Thymus (tissue), 11 donors: ENCODE measurements around the gene CDH4. TPM values are rescaled to one million over a fixed set of nuclear protein-coding genes. Genes with fewer than 3 reads are reported as not detected.
"Not testable (repeated sequence)": the region's sequence is repeated elsewhere in the genome, so short reads cannot be mapped to it uniquely, and the experiment has no call there.

Experiments
- DNase-seq, 9 donors: peaks; one replicate each; pipeline ENCODE4 v3.0.0-alpha.2; 2013; ENCODE audit warnings: low spot score in 9 of 9, low read depth in 6 of 9, missing footprints in 1 of 9
- H3K27ac ChIP-seq, 2 donors: one replicate each; pipeline ENCODE4 v1.5.1; 2013; ENCODE audit warnings: control low read depth in 1 of 2, low read depth in 1 of 2, low read length in 1 of 2, mild to moderate bottlenecking in 1 of 2, moderate library complexity in 1 of 2
- H3K27me3 ChIP-seq, 2 donors: one replicate each; pipeline ENCODE4 v1.5.1; 2013; ENCODE audit warnings: low read length in 1 of 2; ENCODE audit not compliant: control insufficient read depth in 2 of 2, insufficient read depth in 1 of 2
- H3K36me3 ChIP-seq, 2 donors: one replicate each; pipeline ENCODE4 v1.5.1; 2013; ENCODE audit warnings: low read length in 1 of 2, mild to moderate bottlenecking in 1 of 2, moderate library complexity in 1 of 2; ENCODE audit not compliant: control insufficient read depth in 2 of 2, insufficient read depth in 2 of 2
- H3K4me1 ChIP-seq, 2 donors: one replicate each; pipeline ENCODE4 v1.5.1; 2013; ENCODE audit warnings: low read length in 2 of 2; ENCODE audit not compliant: control insufficient read depth in 2 of 2, insufficient read depth in 2 of 2
- H3K4me3 ChIP-seq, 2 donors: one replicate each; pipeline ENCODE4 v1.5.1; 2013; ENCODE audit warnings: low read length in 2 of 2, control low read depth in 1 of 2, mild to moderate bottlenecking in 1 of 2
- H3K9me3 ChIP-seq, 2 donors: one replicate each; pipeline ENCODE4 v1.5.1; 2013; ENCODE audit warnings: low read length in 1 of 2, mild to moderate bottlenecking in 1 of 2; ENCODE audit not compliant: control insufficient read depth in 2 of 2, insufficient read depth in 1 of 2
- WGBS: extraction: QIAGEN DNeasy Blood & Tissue Kit; methylation state at CpG from one replicate; pipeline ENCODE4 v1.1.7; 2013; 5-methylcytosine and 5-hydroxymethylcytosine counted together
- polyA plus RNA-seq: library from polyadenylated mRNA; stranded (reverse); fragments of 200-250 nt; gene quantifications from one replicate; pipeline ENCODE4 v1.2.3, GENCODE V29; 2013
- total RNA-seq: library from RNA; stranded (reverse); fragments of 120-200 nt; gene quantifications from one replicate; pipeline ENCODE4 v1.2.4, GENCODE V29; 2013
- donor health status: healthy.

CDH4 gene
- total and polyA plus RNA-seq, 2 donors: 0.34 to 0.61 TPM

DNA sequence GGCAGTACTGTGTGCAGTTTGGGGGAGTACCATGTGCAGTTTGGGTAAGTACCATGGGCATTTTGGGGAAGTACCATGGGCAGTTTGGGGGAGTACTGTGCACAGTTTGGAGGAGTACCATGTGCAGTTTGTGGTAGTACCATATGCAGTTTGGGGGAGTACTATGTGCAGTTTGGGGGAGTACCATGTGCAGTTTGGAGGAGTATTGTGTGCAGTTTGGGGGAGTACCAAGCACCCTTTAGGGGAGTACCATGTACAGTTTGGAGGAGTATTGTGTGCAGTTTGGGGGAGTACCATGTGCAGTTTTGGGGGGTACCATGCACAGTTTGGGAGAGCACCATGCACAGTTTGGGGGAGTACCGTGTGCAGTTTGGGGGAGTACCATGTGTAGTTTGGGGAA is 21.6 kb downstream of the CDH4 start:
- not testable (repeated sequence) for H3K27me3 ChIP-seq, H3K9me3 ChIP-seq, H3K4me3 ChIP-seq, H3K4me1 ChIP-seq, DNase-seq, H3K27ac ChIP-seq, H3K36me3 ChIP-seq
- WGBS: 93% methylated on average over 1 of the region's 1 CpG

DNA sequence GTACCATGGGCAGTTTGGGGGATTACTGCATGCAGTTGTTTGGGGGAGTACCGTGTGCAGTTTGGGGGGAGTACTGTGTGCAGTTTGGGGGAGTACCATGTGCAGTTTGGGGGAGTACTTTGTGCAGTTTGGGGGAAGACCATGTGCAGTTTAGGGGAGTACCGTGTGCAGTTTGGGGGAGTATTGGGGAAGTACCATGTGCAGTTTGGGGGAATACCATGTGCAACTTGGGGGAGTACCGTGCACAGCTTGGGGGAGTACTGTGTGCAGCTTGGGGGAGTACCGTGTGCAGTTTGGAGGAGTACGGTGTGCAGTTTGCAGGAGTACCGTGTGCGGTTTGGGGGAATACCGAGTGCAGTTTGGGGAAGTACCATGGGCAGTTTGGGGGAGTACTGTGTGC is 22.3 kb downstream of the CDH4 start:
- Histone ChIP-seq H3K36me3 (no peaks in the 10 kb centered on the region), H3K4me1 (no peaks in the 10 kb centered on the region), H3K27me3 (no peaks in the 10 kb centered on the region), H3K4me3 (no peak overlapping the region), H3K9me3 (peaks cover 1 to 5% of the 10 kb centered on the region in 2 donors), H3K27ac (no peak overlapping the region)
- WGBS: 93% methylated on average over 8 of the region's 8 CpGs
- no peak for DNase-seq

GRCh38 chr20:61278296-61278695 is 26.2 kb downstream of the CDH4 start:
- Histone ChIP-seq H3K9me3 (peaks cover 6 to 22% of the 10 kb centered on the region in 2 donors), H3K36me3 (no peaks in the 10 kb centered on the region), H3K27ac (no peak overlapping the region), H3K4me1 (no peaks in the 10 kb centered on the region), H3K4me3 (no peak overlapping the region), H3K27me3 (no peaks in the 10 kb centered on the region)
- WGBS: 94% methylated on average over 4 of the region's 4 CpGs
- DNase-seq: no peak

DNA sequence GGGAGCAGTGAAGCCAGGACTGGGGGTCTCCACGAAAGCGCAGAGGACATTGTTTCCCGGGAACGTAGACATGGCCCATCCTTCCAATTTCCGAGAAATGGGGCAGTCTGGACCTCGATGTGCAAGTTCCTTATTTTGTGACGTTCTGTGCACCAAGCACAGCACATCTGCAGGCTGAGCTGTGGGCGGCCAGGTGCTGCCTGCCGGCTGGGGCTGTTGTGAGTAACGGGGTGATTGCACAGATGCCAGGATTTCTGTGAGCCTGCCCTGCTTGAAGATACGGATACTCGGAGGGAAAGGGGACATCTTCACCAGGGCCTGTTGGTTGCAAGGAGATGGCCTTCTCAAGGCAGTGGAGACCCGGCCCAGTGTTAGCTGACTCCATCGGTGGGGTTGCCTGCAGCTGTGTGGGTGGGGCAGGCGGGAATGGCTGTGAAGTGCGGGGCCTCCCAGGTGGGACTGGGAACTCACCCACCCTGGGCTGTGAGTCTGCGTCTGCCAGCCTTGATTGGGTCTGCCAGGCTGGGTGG is 27.6 kb downstream of the CDH4 start:
- H3K4me1 ChIP-seq: no peaks in the 10 kb centered on the region
- no peak overlapping the region for H3K4me3 ChIP-seq
- H3K9me3 ChIP-seq: peaks cover 6 to 24% of the 10 kb centered on the region in 2 donors
- H3K27me3 ChIP-seq: no peaks in the 10 kb centered on the region
- DNase-seq: no peak
- no peaks in the 10 kb centered on the region for H3K36me3 ChIP-seq
- WGBS: 83% methylated on average over 17 of the region's 17 CpGs
- no peak overlapping the region for H3K27ac ChIP-seq

DNA sequence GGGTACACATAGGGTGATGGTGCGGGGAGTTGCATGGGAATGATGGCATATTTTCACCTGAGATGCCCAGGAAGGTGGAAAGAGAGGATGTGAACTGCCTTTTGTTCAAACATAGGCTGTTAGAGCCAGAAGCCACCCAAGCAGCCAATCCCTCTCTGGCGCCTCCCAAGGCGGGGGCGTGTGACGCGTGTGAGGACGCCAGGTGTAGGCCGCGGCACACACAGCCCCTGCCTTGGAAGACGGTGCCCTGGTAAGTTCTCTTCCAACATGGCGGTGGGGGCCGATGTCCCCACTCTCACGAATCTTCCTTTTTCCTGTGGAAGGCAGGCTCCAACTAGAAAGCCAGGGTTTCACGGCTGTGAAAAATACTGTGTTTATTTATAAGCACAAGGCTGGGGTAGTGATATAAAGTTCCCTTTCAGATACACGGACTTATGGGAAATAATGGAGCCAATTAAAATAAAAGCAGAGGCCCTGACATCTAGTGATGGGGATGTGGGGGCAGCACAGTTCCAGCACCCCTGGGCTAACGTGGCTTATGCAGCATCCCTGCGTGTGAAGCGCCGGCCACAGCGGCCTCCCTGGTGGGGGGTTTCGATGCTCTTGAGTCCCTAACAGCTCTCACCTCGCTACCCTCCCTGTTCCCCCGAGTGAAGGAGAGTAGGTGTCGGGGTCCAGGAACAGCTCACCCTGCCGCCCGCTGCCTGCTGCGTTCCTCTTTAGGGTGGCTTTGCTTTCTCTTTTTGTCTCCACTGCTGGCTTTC is 28.3 kb downstream of the CDH4 start:
- H3K36me3 ChIP-seq: no peaks in the 10 kb centered on the region
- no peak for DNase-seq
- H3K9me3 ChIP-seq: peaks cover 6 to 24% of the 10 kb centered on the region in 2 donors
- WGBS: 97% methylated on average over 27 of the region's 27 CpGs
- H3K4me1 ChIP-seq: no peaks in the 10 kb centered on the region
- H3K27me3 ChIP-seq: no peaks in the 10 kb centered on the region
- H3K4me3 ChIP-seq: no peak overlapping the region
- H3K27ac ChIP-seq: no peak overlapping the region

DNA sequence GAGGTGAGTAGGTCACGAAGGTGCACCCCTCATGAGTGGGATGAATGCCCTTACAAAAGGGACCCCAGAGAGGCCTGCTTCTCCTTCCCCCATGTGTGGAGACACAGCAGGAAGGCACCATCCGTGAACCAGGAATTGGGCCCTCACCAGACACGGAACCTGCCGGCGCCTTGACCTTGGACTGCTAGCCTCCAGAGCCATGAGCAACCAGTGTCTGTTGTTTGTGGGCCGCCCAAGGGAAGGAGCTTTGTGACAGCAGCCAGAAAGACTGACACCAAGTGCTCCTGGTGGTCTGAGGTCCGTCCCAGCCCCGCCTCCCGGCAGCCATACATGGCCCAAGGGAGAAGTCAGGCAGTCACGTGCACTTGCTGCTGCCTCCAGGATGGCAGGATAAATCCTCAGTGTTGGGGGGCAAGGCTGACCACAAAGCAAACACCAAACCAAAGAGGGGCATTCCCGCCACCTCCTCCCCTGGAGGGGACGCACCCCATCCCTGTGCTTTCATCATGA is 29.3 kb downstream of the CDH4 start:
- no peak overlapping the region for H3K4me3 ChIP-seq
- H3K36me3 ChIP-seq: no peaks in the 10 kb centered on the region
- H3K27me3 ChIP-seq: no peaks in the 10 kb centered on the region
- no peaks in the 10 kb centered on the region for H3K4me1 ChIP-seq
- no peak for DNase-seq
- WGBS: 88% methylated on average over 12 of the region's 12 CpGs
- H3K9me3 ChIP-seq: peaks cover 6 to 24% of the 10 kb centered on the region in 2 donors
- H3K27ac ChIP-seq: no peak overlapping the region

DNA sequence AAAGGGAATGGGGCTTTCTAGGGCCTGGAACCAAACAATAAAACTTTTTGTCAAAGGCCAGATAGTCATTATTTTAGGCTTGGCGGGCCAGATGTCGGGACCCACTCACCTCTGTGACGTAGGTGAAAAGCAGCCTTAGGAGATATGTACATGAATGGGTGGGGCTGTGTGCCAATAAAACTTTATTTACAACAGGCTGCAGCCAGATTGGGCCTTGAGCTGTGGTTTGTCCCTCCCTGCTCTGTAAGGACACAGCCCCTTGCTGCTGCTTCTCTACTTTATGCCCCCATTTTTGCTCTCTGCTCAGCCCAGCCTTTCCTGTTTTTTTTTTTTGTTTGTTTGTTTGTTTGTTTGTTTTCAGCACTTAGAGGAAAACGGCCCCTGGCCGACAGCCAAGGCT is 32.7 kb downstream of the CDH4 start:
- Histone ChIP-seq H3K36me3 (no peaks in the 10 kb centered on the region), H3K4me3 (no peak overlapping the region), H3K27ac (no peak overlapping the region), H3K27me3 (no peaks in the 10 kb centered on the region), H3K4me1 (no peaks in the 10 kb centered on the region), H3K9me3 (peaks cover 6 to 15% of the 10 kb centered on the region in 2 donors)
- WGBS: 93% methylated on average over 5 of the region's 5 CpGs
- DNase-seq: no peak

DNA sequence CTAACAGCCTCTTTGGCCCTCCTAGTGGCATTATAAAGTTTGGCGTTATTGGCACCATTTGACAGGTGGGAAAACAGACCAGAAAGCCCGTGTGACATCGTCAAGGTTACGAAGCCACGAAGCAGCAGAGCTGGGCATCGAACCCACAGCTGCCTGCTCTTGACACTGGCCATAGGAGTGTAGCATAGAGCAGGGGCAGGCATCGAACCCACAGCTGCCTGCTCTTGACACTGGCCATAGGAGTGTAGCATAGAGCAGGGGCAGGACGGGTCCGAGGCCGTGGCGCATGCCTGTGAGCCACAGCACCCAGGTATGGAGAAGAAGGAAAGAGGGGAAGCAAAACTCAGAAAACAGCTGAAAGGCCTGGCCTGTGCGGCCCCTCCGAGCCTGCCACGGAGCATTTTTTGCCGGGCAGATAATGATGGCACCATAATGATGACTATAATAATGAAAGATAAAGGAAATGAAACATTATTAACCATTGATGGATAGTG is 33.1 kb downstream of the CDH4 start:
- Histone ChIP-seq H3K4me3 (no peak overlapping the region), H3K27ac (no peak overlapping the region), H3K9me3 (peaks cover 5 to 11% of the 10 kb centered on the region in 2 donors), H3K36me3 (no peaks in the 10 kb centered on the region), H3K27me3 (no peaks in the 10 kb centered on the region), H3K4me1 (no peaks in the 10 kb centered on the region)
- 90% methylated on average over 15 of the region's 15 CpGs for WGBS
- no peak for DNase-seq

DNA sequence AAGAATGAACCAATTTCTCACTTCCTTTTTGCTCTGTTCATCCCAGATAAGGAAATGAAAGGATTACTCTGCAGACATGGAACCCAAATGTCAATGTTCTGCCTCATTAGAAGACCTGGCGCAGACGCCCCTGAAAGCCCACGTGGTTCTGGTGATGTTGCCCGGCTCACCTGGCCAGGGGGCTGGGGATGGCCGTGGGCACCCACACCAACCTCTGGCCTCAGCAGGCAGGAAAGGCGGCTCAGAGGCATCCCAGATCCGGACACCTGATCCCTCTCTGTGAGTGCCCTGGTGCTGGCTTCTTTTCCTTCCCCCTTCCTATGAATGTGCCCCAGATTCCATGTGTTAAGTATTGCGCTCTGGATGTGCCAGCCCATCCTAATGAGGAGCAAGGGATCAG is 33.6 kb downstream of the CDH4 start:
- H3K27me3 ChIP-seq: no peaks in the 10 kb centered on the region
- WGBS: 96% methylated on average over 8 of the region's 8 CpGs
- no peak for DNase-seq
- H3K27ac ChIP-seq: no peak overlapping the region
- H3K9me3 ChIP-seq: peaks cover 5 to 7% of the 10 kb centered on the region in 2 donors
- H3K4me3 ChIP-seq: no peak overlapping the region
- H3K4me1 ChIP-seq: no peaks in the 10 kb centered on the region
- H3K36me3 ChIP-seq: no peaks in the 10 kb centered on the region
